K562 (cell line): ENCODE measurements around the gene HNRNPH3. TPM values are rescaled to one million over a fixed set of nuclear protein-coding genes. Genes with fewer than 3 reads are reported as not detected.

Experiments used
- ATAC-seq: fragments of 200-7000 bp; cut with Tn5 transposase; 3 replicates; pipeline ENCODE4 v1.9.1; 2020; ENCODE audit warnings: moderate library complexity
- BruUV-seq: library from RNA; stranded (reverse); fragments of 400-500 nt; replicated peaks from 2 replicates; lab custom pipeline; 2021; lab: Mats Ljungman, UMichigan
- CTCF ChIA-PET: fragments of 300-600 bp; formaldehyde crosslinking; extraction: SDS; loops from one replicate; lab custom pipeline; 2021; ENCODE audit warnings: low intra/inter-chr PET ratio; lab: Yijun Ruan, JAX
- POLR2A ChIA-PET: fragments of 300-600, 350-650 bp; sonication (Branson Sonifier 250); formaldehyde crosslinking; extraction: SDS; loops from one replicate; lab custom pipeline; 2021; ENCODE audit warnings: antibody characterized with exemption, inconsistent platforms; lab: Yijun Ruan, JAX
- DNase-seq, 4 experiments: peaks; one replicate each; pipeline versions ENCODE4 v3.0.0 to v3.0.0-alpha.2; 2011 to 2018; ENCODE audit warnings: low spot score in 3 of 4, mixed read lengths in 3 of 4; ENCODE audit errors: extremely low read depth in 1 of 4
- FAIRE-seq: peaks from 2 replicates; lab custom pipeline; 2011; peaks lifted over from hg19 to GRCh38; lab: Jason Lieb, UNC
- H2AFZ ChIP-seq: 2 replicates; pipeline ENCODE4 v1.6.0; 2011; ENCODE audit warnings: low read depth, low read length, control low read depth, inconsistent platforms
- H3K27ac ChIP-seq: fragments of 200-600 bp; 3 replicates; pipeline ENCODE4 v1.8.0; 2011; ENCODE audit warnings: low read depth, mild to moderate bottlenecking, control low read depth, inconsistent platforms, low read length, moderate library complexity, mixed read lengths; ENCODE audit errors: extremely low read depth
- H3K27me3 ChIP-seq, 2 experiments: fragments of 300-600 bp in 1 of 2; 2 replicates in 1 of 2; 3 replicates in 1 of 2; pipeline versions ENCODE4 v1.6.0 to v1.8.0; 2011; ENCODE audit warnings: inconsistent platforms in 2 of 2, low read length in 2 of 2, mild to moderate bottlenecking in 1 of 2, mixed read lengths in 1 of 2, moderate library complexity in 1 of 2; ENCODE audit not compliant: control insufficient read depth in 2 of 2, insufficient read depth in 2 of 2
- H3K36me3 ChIP-seq: fragments of 300-600 bp; 3 replicates; pipeline ENCODE4 v1.8.0; 2011; ENCODE audit warnings: mild to moderate bottlenecking, low read length, inconsistent platforms; ENCODE audit not compliant: control insufficient read depth, insufficient read depth
- H3K4me1 ChIP-seq, 2 experiments: fragments of 200-600 bp in 1 of 2; replicated peaks in 1 of 2; 2 replicates in 1 of 2; 3 replicates in 1 of 2; pipeline versions ENCODE4 v1.5.1 to v1.8.0; 2011; ENCODE audit warnings: inconsistent platforms in 2 of 2, low read length in 2 of 2, mild to moderate bottlenecking in 1 of 2, mixed read lengths in 1 of 2, moderate library complexity in 1 of 2; ENCODE audit not compliant: control insufficient read depth in 2 of 2, insufficient read depth in 2 of 2
- H3K4me2 ChIP-seq: 2 replicates; pipeline ENCODE4 v1.6.1; 2011; ENCODE audit warnings: low read length, control low read depth, inconsistent platforms, mixed read lengths; ENCODE audit not compliant: insufficient read depth
- H3K4me3 ChIP-seq: fragments of 200-600 bp; sonication (generic), shearing (Covaris generic); 2 replicates; pipeline ENCODE4 v1.5.1; 2016; ENCODE audit warnings: control low read depth, inconsistent platforms
- H3K79me2 ChIP-seq: fragments of 200-600 bp; 3 replicates; pipeline ENCODE4 v1.8.0; 2011; ENCODE audit warnings: low read length, inconsistent platforms; ENCODE audit not compliant: control insufficient read depth, insufficient read depth
- H3K9ac ChIP-seq, 2 experiments: 2 replicates each; pipeline versions ENCODE4 v1.6.0 to v1.6.1; 2011; ENCODE audit warnings: low read depth in 2 of 2, low read length in 2 of 2, control low read depth in 1 of 2, inconsistent platforms in 1 of 2, mild to moderate bottlenecking in 1 of 2, mixed read lengths in 1 of 2; ENCODE audit not compliant: insufficient read depth in 1 of 2
- H3K9me1 ChIP-seq: one replicate; pipeline ENCODE4 v1.6.0; 2011; ENCODE audit warnings: inconsistent platforms, mild to moderate bottlenecking, low read length, moderate library complexity; ENCODE audit not compliant: control insufficient read depth, insufficient read depth
- H3K9me3 ChIP-seq: replicated peaks from 2 replicates; pipeline ENCODE4 v1.5.1; 2011; ENCODE audit warnings: low read depth, low read length, inconsistent platforms; ENCODE audit not compliant: control insufficient read depth, insufficient read depth
- H4K20me1 ChIP-seq: replicated peaks from 2 replicates; pipeline ENCODE4 v1.6.1; 2011; ENCODE audit warnings: low read length, inconsistent platforms, mixed read lengths; ENCODE audit not compliant: control insufficient read depth, insufficient read depth
- CBX3 ChIP-seq, 2 experiments: IDR thresholded peaks; 1 replicate in 1 of 2; 2 replicates in 1 of 2; pipeline ENCODE4 v1.6.1; 2012; ENCODE audit warnings: inconsistent platforms in 2 of 2, low read length in 2 of 2, borderline replicate concordance in 1 of 2, control low read depth in 1 of 2
- HCFC1 ChIP-seq: IDR thresholded peaks from 2 replicates; pipeline ENCODE4 v1.6.1; 2012; ENCODE audit warnings: low read depth, low read length, improper control_type of control experiment
- HDAC2 ChIP-seq: fragments of 450-650 bp; IDR thresholded peaks from 2 replicates; pipeline ENCODE4 v1.6.1; 2016; ENCODE audit warnings: mild to moderate bottlenecking
- KLF6 ChIP-seq: fragments of 250-450 bp; sonication (Bioruptor Pico); IDR thresholded peaks from 2 replicates; pipeline ENCODE4 v1.4.0; 2020; ENCODE audit warnings: mild to moderate bottlenecking, moderate library complexity, borderline replicate concordance
- MYC ChIP-seq, 2 experiments: fragments of 250-450 bp in 1 of 2; sonication (Bioruptor Pico) in 1 of 2; IDR thresholded peaks; 2 replicates each; pipeline versions ENCODE4 v1.5.1 to v1.6.1; 2012 to 2021; ENCODE audit warnings: low read depth in 2 of 2, borderline replicate concordance in 1 of 2, improper control_type of control experiment in 1 of 2, low read length in 1 of 2, mild to moderate bottlenecking in 1 of 2, moderate library complexity in 1 of 2
- NFIX ChIP-seq: fragments of 250-450 bp; sonication (Bioruptor Pico); IDR thresholded peaks from 2 replicates; pipeline ENCODE4 v1.4.0; 2020; ENCODE audit warnings: low read depth, mild to moderate bottlenecking, moderate library complexity
- RFX7 ChIP-seq: fragments of 250-450 bp; sonication (Bioruptor Pico); IDR thresholded peaks from 2 replicates; pipeline ENCODE4 v1.5.1; 2021; ENCODE audit warnings: mild to moderate bottlenecking
- ZNF232 ChIP-seq: sonication (generic); formaldehyde crosslinking; IDR thresholded peaks from 2 replicates; pipeline ENCODE4 v1.8.0; 2022; ENCODE audit warnings: mild to moderate bottlenecking, missing genetic modification reagents
- ZNF785 ChIP-seq: fragments of 250-450 bp; sonication (Bioruptor Pico); IDR thresholded peaks from 2 replicates; pipeline ENCODE4 v1.4.0; 2020; ENCODE audit warnings: mild to moderate bottlenecking
- ZNF79 ChIP-seq: fragments of 250-450 bp; sonication (Bioruptor Pico); IDR thresholded peaks from 2 replicates; pipeline ENCODE4 v1.4.0; 2020; ENCODE audit warnings: low read depth, mild to moderate bottlenecking, moderate library complexity
- ZNF830 ChIP-seq: fragments of 250-450 bp; sonication (Bioruptor Pico); IDR thresholded peaks from 2 replicates; pipeline ENCODE4 v1.5.0; 2021; ENCODE audit warnings: mild to moderate bottlenecking
- WGBS: fragments of 100-300 bp; shearing (Covaris generic); methylation state at CpG from one replicate; pipeline ENCODE4 v1.1.6; 2016; ENCODE audit warnings: low coverage, mixed read lengths; ENCODE audit not compliant: insufficient coverage; ENCODE audit errors: missing lambda C conversion rate; 5-methylcytosine and 5-hydroxymethylcytosine counted together
- in situ Hi-C: fragments of 300-500 bp; cut with MboI; formaldehyde crosslinking; loops from 4 replicates; pipeline ENCODE4 v1.15.0; 2018; ENCODE audit warnings: inconsistent platforms, mixed read lengths
- intact Hi-C: fragments of 100-400 bp; cut with micrococcal nuclease; formaldehyde crosslinking; loops from 2 replicates; pipeline ENCODE4 v1.14.2; 2022
- polyA plus RNA-seq, 8 experiments: library from polyadenylated mRNA; depleted of rRNA in 4 of 8; stranded (reverse) in 5 of 8; unstranded in 3 of 8; fragments of >200 nt; fragmentation: Nextera tagmentation in 2 of 8; fragmentation: Illumina TruSeq in 1 of 8; extraction: Ambion mirVana in 2 of 8; extraction: Trizol in 1 of 8; gene quantifications; 2 replicates each; pipeline versions ENCODE4 v1.2.1 to v1.2.3, GENCODE V29; 2011 to 2014; ENCODE audit warnings: inconsistent platforms in 1 of 8, missing spikeins in 1 of 8
- total RNA-seq, 7 experiments: library from RNA; depleted of rRNA in 6 of 7; stranded (reverse); fragments of >200 nt in 6 of 7; fragmentation: Illumina TruSeq in 2 of 7; extraction: Trizol in 2 of 7; gene quantifications; 2 replicates each; pipeline versions ENCODE4 v1.2.1 to v1.2.3, GENCODE V29; 2011 to 2021; ENCODE audit warnings: low replicate concordance in 1 of 7
- TF ChIP-seq, protein P1 (sequence below): fragments of 450-650 bp; IDR thresholded peaks from 2 replicates; pipeline ENCODE4 v1.6.1; 2016; ENCODE audit warnings: borderline replicate concordance

The HNRNPH3 gene
- total and polyA plus RNA-seq, 9 of the 15 experiments (the other 6 are each of a cell fraction or from before 2014, with no cell fraction given) = 52.8 to 562 (median 152) TPM

GRCh38 chr10:68365611-68366010, 33.7 kb downstream of the HNRNPH3 start:
- TF ChIP-seq, protein P1, sequence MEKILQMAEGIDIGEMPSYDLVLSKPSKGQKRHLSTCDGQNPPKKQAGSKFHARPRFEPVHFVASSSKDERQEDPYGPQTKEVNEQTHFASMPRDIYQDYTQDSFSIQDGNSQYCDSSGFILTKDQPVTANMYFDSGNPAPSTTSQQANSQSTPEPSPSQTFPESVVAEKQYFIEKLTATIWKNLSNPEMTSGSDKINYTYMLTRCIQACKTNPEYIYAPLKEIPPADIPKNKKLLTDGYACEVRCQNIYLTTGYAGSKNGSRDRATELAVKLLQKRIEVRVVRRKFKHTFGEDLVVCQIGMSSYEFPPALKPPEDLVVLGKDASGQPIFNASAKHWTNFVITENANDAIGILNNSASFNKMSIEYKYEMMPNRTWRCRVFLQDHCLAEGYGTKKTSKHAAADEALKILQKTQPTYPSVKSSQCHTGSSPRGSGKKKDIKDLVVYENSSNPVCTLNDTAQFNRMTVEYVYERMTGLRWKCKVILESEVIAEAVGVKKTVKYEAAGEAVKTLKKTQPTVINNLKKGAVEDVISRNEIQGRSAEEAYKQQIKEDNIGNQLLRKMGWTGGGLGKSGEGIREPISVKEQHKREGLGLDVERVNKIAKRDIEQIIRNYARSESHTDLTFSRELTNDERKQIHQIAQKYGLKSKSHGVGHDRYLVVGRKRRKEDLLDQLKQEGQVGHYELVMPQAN = no peak
- TF ChIP-seq NFIX (CRISPR knock-in tag) = no peak
- no peak for TF ChIP-seq ZNF79 (CRISPR knock-in tag)
- TF ChIP-seq RFX7 (CRISPR knock-in tag) = no peak
- no peak for TF ChIP-seq ZNF830
- no peak for TF ChIP-seq CBX3 (IDR thresholded peaks at IDR 0.05; ENCODE audit: borderline replicate concordance in 1 of 2, low read length in 2 of 2)
- no peak for TF ChIP-seq ZNF785
- no peak for TF ChIP-seq HDAC2
- TF ChIP-seq MYC (IDR thresholded peaks at IDR 0.05; ENCODE audit: low read depth, low read length) = no peak
- TF ChIP-seq MYC (CRISPR knock-in tag; IDR thresholded peaks at IDR 0.05; ENCODE audit: borderline replicate concordance, low read depth) = no peak
- no peak for TF ChIP-seq KLF6 (CRISPR knock-in tag)
- TF ChIP-seq HCFC1 = no peak
- no peak for TF ChIP-seq ZNF232 (CRISPR knock-in tag)
- H3K79me2 ChIP-seq = no peaks in the 10 kb centered on the region
- no peak overlapping the region for H3K9ac ChIP-seq
- no peak overlapping the region for H3K4me3 ChIP-seq
- CTCF ChIA-PET = no interaction called here
- peaks cover 37% of the 10 kb centered on the region for H3K36me3 ChIP-seq
- ATAC-seq (no peak), FAIRE-seq (no peak), DNase-seq (no peak)
- POLR2A ChIA-PET = interaction anchor here (0.7 kb wide), 1 partner anchor 401 kb away, joined by 3 read pairs; no protein-coding TSS in a partner anchor
- H4K20me1 ChIP-seq = no peaks in the 10 kb centered on the region
- no peaks in the 10 kb centered on the region for H3K4me1 ChIP-seq
- H3K9me3 ChIP-seq = no peaks in the 10 kb centered on the region
- no peak overlapping the region for H3K4me2 ChIP-seq
- no peak overlapping the region for H3K27ac ChIP-seq
- H2AFZ ChIP-seq = no peak overlapping the region
- no peaks in the 10 kb centered on the region for H3K9me1 ChIP-seq
- intact Hi-C loops = no loop called here
- no TSS peak for BruUV-seq
- in situ Hi-C loops = no loop called here
- 52% methylated on average over 2 of the region's 2 CpGs for WGBS
- no peaks in the 10 kb centered on the region for H3K27me3 ChIP-seq
